Activated T-helper 17 cell treated with anti-CD3 and anti-CD28 coated beads, Interleukin-2, amount 50 U/mL, for 72 hours (primary cell): ENCODE results near the gene PLXNB2. TPM values are rescaled to one million over a fixed set of nuclear protein-coding genes. Genes with fewer than 3 reads are reported as not detected.

Source experiments
- ATAC-seq: fragments of 150-1000 bp; cut with Tn5 transposase; replicated peaks from 2 replicates; pipeline ENCODE4 v1.10.0; 2021; ENCODE audit warnings: mild to moderate bottlenecking, moderate library complexity
- H3K27ac Mint-ChIP-seq: one replicate; pipeline ENCODE4 v1.8.0; 2022; ENCODE audit warnings: mixed read lengths
- H3K27me3 Mint-ChIP-seq: one replicate; pipeline ENCODE4 v1.8.0; 2022; ENCODE audit warnings: mixed read lengths
- H3K36me3 Mint-ChIP-seq: one replicate; pipeline ENCODE4 v1.8.0; 2022; ENCODE audit warnings: low read depth, mild to moderate bottlenecking, mixed read lengths
- H3K4me1 Mint-ChIP-seq: one replicate; pipeline ENCODE4 v1.8.0; 2022; ENCODE audit warnings: mixed read lengths
- H3K4me3 Mint-ChIP-seq: one replicate; pipeline ENCODE4 v1.8.0; 2022; ENCODE audit warnings: mild to moderate bottlenecking, mixed read lengths
- H3K9me3 Mint-ChIP-seq: one replicate; pipeline ENCODE4 v1.8.0; 2022; ENCODE audit warnings: mixed read lengths
- total RNA-seq, 2 donors: library from RNA; stranded (reverse); gene quantifications; one replicate each; pipeline ENCODE4 v1.2.3, GENCODE V29; 2022

PLXNB2 gene
- total RNA-seq, 2 donors from 2014 or later = 29.1 to 30.4 TPM

- Mint-ChIP-seq H3K27me3 (no peaks in the 10 kb centered on the region), H3K36me3 (peaks cover 74% of the 10 kb centered on the region), H3K4me3 (no peak overlapping the region), H3K4me1 (peaks cover 10% of the 10 kb centered on the region), H3K9me3 (no peaks in the 10 kb centered on the region), H3K27ac (no peak overlapping the region)
- no peak for ATAC-seq
These were observed 80.6 kb downstream of the PLXNB2 start for GRCh38 chr22:50226875-50227165.

GRCh38 chr22:50226063-50226874, 81.2 kb downstream of the PLXNB2 start:
- Mint-ChIP-seq H3K9me3 (no peaks in the 10 kb centered on the region), H3K27ac (no peak overlapping the region), H3K27me3 (no peaks in the 10 kb centered on the region), H3K36me3 (peaks cover 70% of the 10 kb centered on the region), H3K4me1 (peaks cover 10% of the 10 kb centered on the region), H3K4me3 (no peak overlapping the region)
- no peak for ATAC-seq

GRCh38 chr22:50225200-50225969, 82.1 kb downstream of the PLXNB2 start:
- ATAC-seq = no peak
- Mint-ChIP-seq H3K4me3 (no peak overlapping the region), H3K27ac (no peak overlapping the region), H3K27me3 (no peaks in the 10 kb centered on the region), H3K36me3 (peaks cover 71% of the 10 kb centered on the region), H3K4me1 (peaks cover 10% of the 10 kb centered on the region), H3K9me3 (no peaks in the 10 kb centered on the region)

Other genes starting within 250 kb of the PLXNB2 start
- not detected for gene TTLL8, start 249.3 kb downstream of the PLXNB2 start, total RNA-seq
- under 1 TPM in 1 of 2 donors, not detected in 1; 0.13 TPM for gene MLC1, start 222.2 kb downstream of the PLXNB2 start, total RNA-seq
- gene MOV10L1, start 217.6 kb downstream of the PLXNB2 start, total RNA-seq = not detected
- 10 to 100 TPM in 1 of 2 donors, 1 to 10 TPM in 1; 2.5 to 16.6 TPM for gene PANX2, start 136.9 kb downstream of the PLXNB2 start, total RNA-seq
- gene TRABD, start 121.7 kb downstream of the PLXNB2 start, total RNA-seq = 100 to 1,000 TPM in 1 of 2 donors, 10 to 100 TPM in 1; 70.1 to 116 TPM
- gene SELENOO, start 106.6 kb downstream of the PLXNB2 start, total RNA-seq = 10 to 100 TPM; 16.5 to 26.7 TPM
- 10 to 100 TPM; 44.5 to 51.1 TPM for gene TUBGCP6, start 62.6 kb downstream of the PLXNB2 start, total RNA-seq
- 10 to 100 TPM; 66.4 to 67.5 TPM for gene HDAC10, start 56.4 kb downstream of the PLXNB2 start, total RNA-seq
- 10 to 100 TPM in 1 of 2 donors, 1 to 10 TPM in 1; 5.0 to 14.8 TPM for gene MAPK12, start 46.0 kb downstream of the PLXNB2 start, total RNA-seq
- gene MAPK11, start 37.3 kb downstream of the PLXNB2 start, total RNA-seq = 10 to 100 TPM; 20.9 to 21.7 TPM
- 1 to 10 TPM; 3.2 to 6.5 TPM for gene DENND6B, start 19.4 kb upstream of the PLXNB2 start, total RNA-seq
- gene PPP6R2, start 35.7 kb upstream of the PLXNB2 start, total RNA-seq = 10 to 100 TPM; 45.6 to 46.6 TPM
- 100 to 1,000 TPM in 1 of 2 donors, 10 to 100 TPM in 1; 84.2 to 126 TPM for gene SBF1, start 167.4 kb upstream of the PLXNB2 start, total RNA-seq
- gene ADM2, start 173.9 kb upstream of the PLXNB2 start, total RNA-seq = 1 to 10 TPM; 1.3 to 3.7 TPM
- gene MIOX, start 179.2 kb upstream of the PLXNB2 start, total RNA-seq = under 1 TPM; 0.24 to 0.53 TPM
- gene LMF2, start 200.1 kb upstream of the PLXNB2 start, total RNA-seq = 10 to 100 TPM; 61.3 to 89.0 TPM
- 100 to 1,000 TPM; 112 to 138 TPM for gene NCAPH2, start 200.6 kb upstream of the PLXNB2 start, total RNA-seq
- 1 to 10 TPM; 2.8 to 9.9 TPM for gene SCO2, start 218.0 kb upstream of the PLXNB2 start, total RNA-seq
- 10 to 100 TPM; 73.0 to 74.0 TPM for gene TYMP, start 222.4 kb upstream of the PLXNB2 start, total RNA-seq
- gene KLHDC7B, start 238.3 kb upstream of the PLXNB2 start, total RNA-seq = 1 to 10 TPM; 4.2 to 4.4 TPM